Stimulated activated CD8-positive, alpha-beta memory T cell treated with anti-CD3 and anti-CD28 coated beads, Interleukin-4, amount 100 ng/mL, for 1 hour (primary cell): ENCODE data around the gene HASPIN.
"Not testable (repeated sequence)": the region's sequence is repeated elsewhere in the genome, so short reads cannot be mapped to it uniquely, and the experiment has no call there.

Experiments
- DNase-seq, 2 donors: peaks; one replicate each; pipeline ENCODE4 v3.0.0-alpha.2; 2020; ENCODE audit warnings: low read depth in 2 of 2, low spot score in 1 of 2

Gene HASPIN

DNA sequence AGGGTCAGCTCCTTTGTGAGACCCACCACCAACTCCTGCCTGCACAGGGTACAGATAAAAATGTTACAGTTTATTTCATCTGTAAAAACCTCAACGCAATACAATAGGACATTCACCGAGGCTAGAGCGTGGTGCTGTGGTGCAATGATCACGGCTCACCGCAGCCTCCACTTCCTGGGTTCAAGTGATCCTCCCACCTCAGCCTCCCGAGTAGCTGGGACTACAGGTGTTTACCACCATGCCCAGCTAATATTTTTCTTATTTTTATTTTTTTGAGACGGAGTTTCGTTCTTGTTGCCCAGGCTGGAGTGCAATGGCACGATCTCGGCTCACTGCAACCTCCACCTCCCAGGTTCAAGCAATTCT lies 11.2 kb downstream of the HASPIN start:
- not testable (repeated sequence) for DNase-seq

DNA sequence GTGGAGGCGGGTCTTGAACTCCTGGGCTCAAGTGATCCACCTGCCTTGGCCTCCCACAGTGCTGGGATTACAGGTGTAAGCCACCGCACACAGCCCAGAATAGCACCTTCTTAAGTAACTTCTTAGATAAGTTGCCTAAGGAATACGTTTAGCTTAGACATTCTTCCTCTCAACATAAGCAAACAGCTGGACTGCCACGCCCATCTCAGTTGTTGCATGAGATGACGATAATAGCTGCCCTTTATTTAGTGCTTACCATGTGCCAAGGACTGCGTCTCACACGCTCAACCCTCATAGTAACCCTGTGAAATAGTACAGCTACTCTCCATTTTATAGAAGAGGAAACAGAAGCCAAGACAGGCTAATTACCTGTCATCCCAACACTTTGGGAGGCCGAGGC lies 11.8 kb downstream of the HASPIN start:
- no peak for DNase-seq

DNA sequence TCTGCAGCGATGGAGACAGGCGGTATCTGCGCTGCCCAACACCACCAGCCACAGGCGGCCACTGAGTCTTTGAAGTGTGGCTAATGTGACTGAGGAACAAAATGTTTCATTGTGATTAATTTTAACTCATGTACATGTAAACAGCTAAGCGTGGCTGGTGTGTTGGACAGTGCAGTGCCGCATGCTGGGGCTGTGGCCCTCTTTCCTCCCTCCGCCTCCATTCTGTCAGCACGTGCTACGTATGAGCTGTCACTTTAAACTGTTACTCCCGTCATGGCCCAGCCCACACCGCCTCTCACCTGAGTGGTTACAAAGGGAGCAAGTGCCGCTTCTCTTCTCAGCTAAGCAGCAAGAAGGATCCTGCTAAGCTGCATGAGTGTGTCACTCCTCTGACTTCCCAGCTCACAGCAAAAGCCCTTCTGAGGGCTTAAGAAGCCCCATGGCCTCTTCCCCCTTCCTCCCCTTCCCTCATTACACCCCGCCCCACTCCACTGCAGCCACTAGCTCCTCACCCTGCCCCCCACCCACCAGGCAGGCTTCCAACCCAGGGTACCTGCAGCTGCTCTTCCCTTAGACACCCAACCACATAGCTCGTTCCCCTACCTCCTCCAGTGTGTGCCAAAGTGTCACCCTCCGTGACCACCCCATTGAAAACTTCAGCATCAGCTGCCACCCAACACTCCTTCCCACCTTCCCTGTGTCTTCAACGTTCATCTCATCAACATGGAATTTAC lies 15.0 kb downstream of the HASPIN start:
- DNase-seq, result peak; percentile 26 to 31

DNA sequence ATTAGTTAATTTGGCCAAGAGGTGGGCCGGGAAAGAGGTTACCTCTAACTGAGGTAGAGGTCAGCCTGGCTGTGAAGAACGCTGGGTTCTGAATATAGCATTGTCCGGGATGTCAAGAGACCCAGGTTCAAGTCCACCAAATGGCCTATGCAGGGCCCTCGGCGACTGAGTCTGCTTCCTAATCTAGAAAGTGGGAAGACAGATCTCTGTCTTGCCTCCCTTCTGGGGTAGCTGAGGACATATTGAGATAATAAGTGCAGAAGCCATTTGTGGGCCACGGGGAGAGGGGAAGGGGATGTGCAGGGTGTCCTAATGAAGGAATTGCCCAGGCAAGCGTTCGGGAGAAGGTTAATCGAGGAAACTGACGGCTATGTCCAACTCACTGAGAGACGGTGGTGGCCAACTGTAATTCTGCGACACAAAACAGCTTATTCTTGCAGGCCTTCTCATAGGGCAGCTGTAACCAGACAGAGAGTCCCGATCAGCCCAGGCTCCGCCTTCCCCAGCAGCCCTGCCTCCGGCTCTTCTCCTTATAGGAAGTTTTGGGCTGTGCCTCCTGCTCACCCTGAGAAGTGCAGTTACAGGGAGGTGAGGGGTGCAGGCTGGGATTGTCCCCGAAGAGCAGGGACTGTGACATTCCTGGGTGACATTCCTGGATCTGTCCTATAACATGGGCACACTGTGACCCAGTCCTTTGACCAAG lies 15.9 kb downstream of the HASPIN start:
- DNase-seq, result no peak

DNA sequence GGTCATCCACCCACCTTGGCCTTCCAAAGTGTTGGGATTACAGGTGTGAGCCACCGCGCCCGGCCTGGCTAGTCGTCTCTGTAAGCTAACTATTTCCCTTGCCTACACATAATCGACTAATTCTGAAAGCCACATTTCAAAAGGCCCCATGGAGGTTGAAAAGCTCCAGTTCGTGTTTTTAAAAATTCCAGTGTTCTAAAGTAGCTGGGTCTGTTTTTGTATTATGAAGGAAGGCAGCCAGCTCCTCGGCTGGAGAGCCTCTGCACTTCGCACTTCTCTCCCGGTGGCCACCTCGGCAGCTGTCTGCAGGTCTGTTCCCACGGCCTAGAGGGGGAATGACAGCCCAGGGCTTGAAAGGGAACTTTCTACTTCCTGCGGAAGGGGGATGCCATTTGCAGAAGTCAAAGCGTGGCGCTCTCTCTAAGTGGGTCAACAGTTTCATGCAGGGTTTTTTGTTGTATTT lies 16.9 kb downstream of the HASPIN start:
- no peak for DNase-seq

DNA sequence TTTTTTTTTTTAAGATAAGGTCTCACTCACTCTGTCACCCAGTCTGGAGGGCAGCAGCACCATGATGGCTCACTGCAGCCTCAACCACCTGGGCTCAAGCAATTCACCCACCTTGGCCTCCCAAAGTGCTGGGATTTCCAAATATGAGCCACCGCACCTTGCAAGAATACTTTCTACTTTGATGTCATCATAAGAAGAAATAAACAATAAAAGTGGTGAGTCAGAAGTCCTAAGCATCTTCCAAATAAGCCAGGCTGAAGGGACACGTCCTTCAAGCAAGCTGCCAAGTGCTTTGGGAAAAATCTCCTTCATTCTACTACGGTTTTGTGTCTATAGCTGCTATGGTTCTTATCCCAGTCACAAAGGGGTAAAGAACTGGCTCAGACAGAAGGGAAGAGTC lies 20.3 kb downstream of the HASPIN start:
- DNase-seq, result no peak

DNA sequence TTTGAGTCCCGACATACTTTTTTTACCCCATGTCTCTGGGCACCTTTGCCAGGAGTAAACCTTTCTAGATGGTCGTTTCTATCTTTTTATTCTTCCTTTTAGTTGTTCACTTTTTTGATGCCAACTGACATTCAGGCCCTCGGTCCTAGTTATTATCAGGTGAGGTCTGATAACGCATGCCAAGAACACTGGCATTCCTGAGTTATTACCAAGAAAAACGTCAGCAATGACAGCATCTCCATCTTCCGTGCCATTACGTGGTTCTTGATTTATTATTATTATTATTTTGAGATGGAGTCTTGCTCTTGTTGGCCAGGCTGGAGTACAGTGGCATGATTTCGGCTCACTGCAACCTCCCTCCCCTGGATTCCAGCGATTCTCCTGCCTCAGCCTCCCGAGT lies 21.4 kb downstream of the HASPIN start:
- no peak for DNase-seq

DNA sequence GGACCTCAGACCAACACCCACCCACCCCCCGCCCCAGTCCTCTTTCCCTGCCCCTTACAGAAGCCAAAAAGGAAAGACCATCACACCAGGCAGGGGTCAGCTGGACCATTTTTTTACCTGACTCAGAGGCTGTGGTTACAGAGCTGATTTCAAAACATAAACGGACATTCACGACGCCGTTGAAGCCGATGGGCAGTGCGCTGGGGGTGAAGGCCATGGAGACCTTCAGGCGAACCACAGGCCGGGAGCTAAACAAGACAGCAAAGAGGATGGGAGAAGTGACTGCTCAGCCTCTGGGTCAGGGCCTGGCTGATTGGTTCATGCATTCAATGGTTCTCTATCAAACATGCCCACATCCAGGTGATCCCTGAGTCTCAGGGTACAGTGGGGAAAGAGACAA lies 24.1 kb downstream of the HASPIN start:
- DNase-seq, result no peak

DNA sequence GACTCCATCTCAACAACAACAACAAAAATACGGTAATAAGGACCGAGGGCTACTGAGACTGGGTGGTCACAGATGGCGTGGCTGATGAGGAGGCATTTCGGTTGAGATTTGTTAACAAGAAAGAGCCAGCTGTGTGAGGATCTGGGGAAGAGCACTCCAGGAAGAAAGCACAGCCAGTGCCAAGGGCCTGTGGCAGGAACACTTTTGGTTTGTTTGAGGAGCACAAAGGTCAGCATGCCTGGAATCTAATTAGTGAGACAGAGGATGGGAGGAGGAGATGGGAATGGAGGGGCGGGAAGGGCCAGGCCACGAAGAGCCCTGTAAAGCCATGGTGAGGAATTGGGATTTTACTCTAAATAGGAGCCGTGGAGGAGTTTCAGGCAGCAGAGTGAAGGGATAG lies 24.9 kb downstream of the HASPIN start:
- no peak for DNase-seq

DNA sequence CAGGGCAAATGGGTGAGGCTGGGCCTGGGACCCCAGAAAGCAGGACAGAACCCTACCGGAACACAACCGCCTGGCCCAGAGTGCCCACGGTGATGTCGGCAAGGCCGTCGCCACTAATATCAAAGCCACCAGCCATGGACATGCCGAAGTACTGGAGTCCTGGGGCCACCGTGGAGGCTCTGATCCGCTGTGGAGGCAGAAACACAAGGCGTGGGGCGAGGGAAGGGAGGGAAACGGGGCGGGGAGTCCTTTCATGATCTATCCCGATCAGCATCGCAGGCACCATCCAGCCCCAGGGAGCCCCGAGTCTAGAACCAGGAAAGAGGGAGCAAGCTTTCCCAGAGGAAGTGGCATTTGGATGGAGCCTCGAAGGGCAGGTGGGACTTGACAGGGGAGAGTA lies 26.6 kb downstream of the HASPIN start:
- DNase-seq, result no peak

DNA sequence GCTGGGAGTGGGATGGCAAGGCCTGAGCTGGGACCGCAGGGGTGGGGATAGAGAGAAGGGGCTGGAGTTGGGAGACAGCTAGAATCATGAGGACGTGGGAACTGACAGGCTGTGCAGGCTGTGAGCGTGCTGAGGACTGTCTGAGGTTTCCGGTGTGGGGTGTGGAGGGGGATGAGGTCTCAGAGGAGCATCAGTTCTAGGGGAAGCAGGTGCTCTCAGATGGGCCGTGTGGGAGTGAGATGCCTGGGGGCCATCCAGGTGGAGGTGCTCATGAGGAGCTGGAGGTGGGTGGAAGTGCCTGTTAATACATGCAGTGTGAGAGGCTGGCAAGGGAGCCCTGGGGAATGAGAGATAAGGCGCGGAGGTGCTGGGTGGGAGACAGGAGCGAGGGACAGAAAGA lies 27.2 kb downstream of the HASPIN start:
- DNase-seq, result no peak

DNA sequence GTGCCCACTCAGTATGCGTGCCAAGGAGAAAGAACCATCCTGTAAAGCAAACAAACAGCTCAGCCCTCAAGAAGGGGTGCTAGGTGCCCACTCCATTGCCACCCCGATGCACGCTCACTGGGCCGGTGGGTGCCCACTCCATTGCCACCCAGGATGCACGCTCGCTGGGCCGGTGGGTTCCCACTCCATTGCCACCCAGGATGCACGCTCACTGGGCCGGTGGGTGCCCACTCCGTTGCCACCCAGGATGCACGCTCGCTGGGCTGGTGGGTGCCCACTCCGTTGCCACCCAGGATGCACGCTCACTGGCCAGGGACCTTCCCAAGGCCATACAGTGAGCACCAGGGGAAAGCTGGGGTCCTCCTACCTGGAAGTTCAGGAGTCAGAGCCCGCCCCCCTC lies 28.1 kb downstream of the HASPIN start:
- no peak for DNase-seq

DNA sequence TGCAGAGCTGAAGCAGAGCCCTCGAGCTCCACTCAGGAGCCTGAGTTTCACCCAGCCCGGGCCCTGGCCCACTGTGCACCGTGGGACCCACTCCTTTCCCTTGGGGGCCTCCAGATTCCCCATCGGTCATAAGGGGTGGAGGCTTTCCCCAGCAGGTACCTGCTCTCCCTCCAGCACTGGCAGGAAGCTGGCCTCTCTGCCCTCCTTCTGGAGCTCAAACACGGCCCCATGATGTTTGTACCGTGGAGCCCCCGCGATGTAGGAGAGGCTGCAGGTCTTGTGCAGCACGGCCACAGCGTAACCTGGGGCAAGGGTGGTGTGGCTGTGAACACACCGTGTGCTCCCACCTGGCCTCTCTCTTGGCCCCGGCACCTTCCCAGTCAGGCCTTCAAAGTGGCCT lies 29.9 kb downstream of the HASPIN start:
- no peak for DNase-seq

DNA sequence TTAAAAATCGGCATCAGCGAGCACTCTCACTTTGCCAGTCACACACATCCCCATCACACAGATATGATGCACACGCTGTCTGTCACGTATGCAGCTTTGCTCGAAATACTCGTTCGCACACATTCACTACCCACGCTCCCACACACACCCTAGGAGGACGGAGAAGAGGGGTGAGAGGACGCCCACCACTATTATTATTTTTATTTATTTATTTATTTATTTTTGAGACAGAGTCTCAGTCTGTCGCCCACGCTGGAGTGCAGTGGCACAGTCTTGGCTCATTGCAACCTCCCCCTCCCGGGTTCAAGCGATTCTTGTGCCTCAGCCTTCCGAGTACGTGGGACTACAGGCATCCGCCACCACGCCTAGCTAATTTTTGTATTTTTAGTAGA lies 30.4 kb downstream of the HASPIN start:
- DNase-seq, result no peak

DNA sequence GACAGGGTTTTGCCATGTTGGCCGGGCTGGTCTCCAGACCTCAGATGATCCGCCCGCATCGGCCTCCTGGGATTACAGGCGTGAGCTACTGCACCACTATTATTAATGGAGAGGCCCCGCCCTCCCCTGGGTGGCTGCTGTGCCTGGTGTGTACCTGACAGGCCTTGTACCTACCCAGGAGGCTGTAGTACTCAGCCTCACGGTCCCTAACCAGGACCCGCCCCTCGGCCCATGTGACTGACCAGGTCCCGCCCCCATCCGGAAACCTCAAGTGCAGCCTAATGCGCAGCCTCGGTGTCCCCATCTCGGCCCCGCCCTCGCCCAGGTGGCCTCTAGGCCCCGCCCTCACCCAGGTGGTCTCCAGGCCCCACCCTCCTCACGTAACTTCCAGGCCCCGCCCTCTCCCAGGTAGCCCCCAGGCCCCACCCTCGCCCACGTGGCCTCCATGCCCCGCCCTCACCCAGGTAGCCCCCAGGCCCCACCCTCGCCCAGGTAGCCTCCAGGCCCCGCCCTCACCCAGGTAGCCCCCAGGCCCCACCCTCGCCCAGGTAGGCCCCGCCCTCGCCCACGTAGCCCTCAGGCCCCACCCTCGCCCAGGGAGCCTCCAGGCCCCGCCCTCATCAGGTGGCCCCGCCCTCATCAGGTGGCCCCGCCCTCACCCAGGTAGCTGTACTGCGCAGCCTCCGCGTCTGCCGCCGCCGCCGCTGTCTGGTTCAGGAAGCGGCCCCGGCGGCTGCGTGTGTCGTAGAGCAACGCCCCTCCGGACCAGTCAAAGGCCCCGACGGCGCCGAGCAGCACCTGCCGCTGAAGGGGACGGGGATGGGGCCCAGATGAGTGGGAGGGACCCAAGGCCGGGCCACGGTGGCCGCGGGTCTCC lies 31.0 kb downstream of the HASPIN start:
- peak in 1 of 2 donors; percentile 63 for DNase-seq

DNA sequence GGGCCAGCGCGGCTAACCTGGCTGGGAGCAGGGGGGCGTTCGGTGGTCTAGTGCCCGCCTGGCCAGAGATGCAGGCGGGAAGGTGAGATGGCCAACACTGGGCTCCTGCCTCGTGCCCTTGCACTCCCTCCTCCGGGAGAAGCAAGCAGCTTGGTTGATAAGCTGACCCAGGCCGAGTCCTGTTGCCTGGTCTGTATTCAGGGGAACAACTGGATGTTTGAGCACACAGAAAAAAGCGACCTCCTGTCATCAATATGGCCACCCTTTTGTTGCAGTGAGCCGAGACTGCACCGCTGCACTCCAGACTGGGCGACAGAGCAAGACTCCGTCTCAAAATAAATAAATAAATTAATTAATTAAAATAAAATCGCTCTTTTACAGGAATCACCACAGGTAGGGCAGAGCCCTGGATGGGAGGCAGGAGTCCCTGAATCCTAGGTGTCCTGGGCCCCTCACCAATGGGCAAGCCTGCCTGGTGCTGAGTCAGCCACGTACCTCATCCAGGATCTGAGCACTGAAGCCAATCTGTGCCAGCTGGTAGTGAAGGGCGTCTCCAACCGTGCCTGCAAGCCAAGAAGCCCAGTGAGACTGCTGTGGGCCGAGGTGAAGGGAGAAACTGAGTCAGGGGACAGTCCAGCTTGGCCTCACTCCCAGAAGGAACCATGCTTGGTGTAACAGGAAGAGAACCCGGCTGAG lies 31.8 kb downstream of the HASPIN start:
- no peak for DNase-seq

DNA sequence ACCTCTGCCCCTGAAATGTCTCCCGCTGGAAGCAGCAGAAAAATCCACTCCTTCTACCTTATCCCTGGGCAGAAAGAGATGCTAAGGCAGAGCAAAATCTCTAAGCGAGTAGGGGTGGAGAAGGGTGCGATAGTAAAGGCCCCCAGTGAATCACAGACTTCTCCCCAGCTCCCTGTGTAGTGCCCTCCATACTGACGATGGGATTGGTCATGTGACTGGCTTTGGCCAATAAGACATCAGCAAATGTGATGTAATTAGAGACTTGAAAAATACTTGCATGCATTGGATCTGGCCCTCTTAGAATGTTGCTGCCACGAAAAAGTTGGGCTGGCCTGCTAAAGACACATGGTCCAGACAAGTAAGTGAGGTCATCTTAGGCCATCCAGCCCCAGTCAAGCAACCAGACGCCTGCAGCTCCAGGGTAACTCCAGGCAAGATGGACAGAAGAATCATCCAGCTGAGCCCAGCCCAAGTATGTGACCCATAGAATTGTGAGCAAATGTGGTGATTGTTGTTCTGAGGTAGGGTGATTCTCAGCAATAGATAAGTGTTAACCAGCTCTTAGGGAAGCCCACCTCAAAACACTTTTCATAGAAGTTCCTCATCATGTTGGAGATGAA lies 36.0 kb downstream of the HASPIN start:
- no peak for DNase-seq

DNA sequence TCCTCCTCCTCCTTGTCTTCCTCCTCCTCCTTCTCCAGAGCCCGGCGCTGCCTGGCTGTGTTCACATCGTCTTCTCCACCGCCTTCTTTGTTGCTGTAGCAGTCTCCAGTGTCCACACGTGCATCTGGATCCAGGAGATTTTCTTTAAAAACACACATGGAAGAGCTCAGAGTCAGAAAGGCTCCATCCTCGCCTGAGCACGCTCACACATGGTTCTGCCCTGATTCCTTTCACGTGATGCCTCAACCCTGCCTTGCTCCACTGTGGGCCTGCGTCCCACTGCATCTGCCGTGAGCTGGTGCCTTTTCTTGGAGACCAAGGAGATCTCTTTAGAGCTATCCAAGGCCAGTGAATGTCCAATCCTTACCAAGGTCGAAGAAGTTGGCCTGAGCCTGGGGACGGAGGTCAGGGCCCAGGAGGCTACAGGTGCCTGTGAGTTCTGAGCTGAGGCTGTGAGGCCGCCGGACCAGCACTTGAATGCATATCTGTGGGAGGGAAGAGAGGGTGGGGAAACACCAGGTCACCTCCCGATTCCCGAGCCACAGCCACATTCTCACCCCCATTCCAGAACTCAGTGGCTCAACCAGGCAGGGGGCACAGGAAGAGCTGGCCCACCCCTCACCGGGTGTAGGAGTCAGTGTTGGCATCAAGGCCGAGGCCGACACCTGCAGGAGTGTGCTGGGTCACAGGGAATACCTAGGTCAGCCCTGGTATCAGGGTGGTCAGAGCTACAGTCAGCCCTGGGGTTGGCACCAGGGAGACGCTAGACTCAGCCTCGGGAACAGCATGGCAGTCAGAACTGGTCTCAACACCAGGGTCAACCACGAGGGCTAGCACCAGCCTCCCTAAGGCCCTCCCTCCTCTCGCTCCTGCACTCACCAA lies 37.6 kb downstream of the HASPIN start:
- DNase-seq, result no peak

DNA sequence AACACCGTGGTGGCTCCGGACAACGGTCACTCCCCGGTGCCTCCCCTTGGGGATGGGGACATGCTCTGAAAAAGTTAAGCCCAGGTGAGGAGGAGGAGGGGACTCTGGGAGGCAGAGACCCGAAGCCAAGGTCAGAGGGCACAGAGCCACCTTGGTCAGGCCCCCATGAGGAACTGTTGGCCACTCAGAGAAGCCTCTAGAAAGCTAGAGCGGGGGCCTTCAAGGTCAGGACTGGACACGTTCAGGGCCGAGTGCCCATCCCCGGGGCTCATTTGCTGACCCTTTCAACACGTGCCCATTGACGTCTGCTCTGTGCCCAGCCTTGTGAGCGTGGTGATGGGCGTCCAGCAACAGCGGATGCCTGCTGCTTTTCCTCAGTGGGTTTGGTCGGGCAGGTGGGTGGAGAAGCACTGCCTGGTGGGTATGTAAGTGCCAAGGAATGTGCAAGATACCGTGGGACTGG lies 38.2 kb downstream of the HASPIN start:
- no peak for DNase-seq
